Astrocyte (in vitro differentiated cells and primary cell): Measurements from ENCODE around the gene ACACB. TPM values are rescaled to one million over a fixed set of nuclear protein-coding genes. Genes with fewer than 3 reads are reported as not detected.

Experiments used
- DNase-seq: peaks from one replicate; pipeline ENCODE4 v3.0.0-alpha.2; 2010; ENCODE audit warnings: low read depth
- FAIRE-seq: peaks from 2 replicates; lab custom pipeline; 2011; peaks lifted over from hg19 to GRCh38; lab: Jason Lieb, UNC
- H2AFZ ChIP-seq: 2 replicates; pipeline ENCODE4 v1.6.0; 2012; ENCODE audit warnings: low read depth, low read length, inconsistent platforms
- H3K27ac ChIP-seq: 2 replicates; pipeline ENCODE4 v1.5.1; 2011; ENCODE audit warnings: low read depth, low read length, inconsistent platforms
- H3K27me3 ChIP-seq: 2 replicates; pipeline ENCODE4 v1.6.0; 2011; ENCODE audit warnings: low read length, inconsistent platforms; ENCODE audit not compliant: insufficient read depth
- H3K36me3 ChIP-seq: 2 replicates; pipeline ENCODE4 v1.5.1; 2011; ENCODE audit warnings: low read length, inconsistent platforms; ENCODE audit not compliant: insufficient read depth
- H3K4me1 ChIP-seq: 2 replicates; pipeline ENCODE4 v1.5.1; 2011; ENCODE audit warnings: low read length, inconsistent platforms; ENCODE audit not compliant: insufficient read depth
- H3K4me2 ChIP-seq: 2 replicates; pipeline ENCODE4 v1.6.0; 2012; ENCODE audit warnings: low read length, inconsistent platforms
- H3K4me3 ChIP-seq: 2 replicates; pipeline ENCODE4 v1.5.1; 2011; ENCODE audit warnings: low read depth, mild to moderate bottlenecking, low read length, inconsistent platforms; ENCODE audit not compliant: insufficient read depth
- H3K79me2 ChIP-seq: 2 replicates; pipeline ENCODE4 v1.6.0; 2012; ENCODE audit warnings: mild to moderate bottlenecking, low read length, inconsistent platforms; ENCODE audit not compliant: insufficient read depth
- H3K9ac ChIP-seq: 2 replicates; pipeline ENCODE4 v1.6.0; 2012; ENCODE audit warnings: mild to moderate bottlenecking, low read length, inconsistent platforms
- H3K9me3 ChIP-seq: 2 replicates; pipeline ENCODE4 v1.5.1; 2012; ENCODE audit warnings: low read depth, mild to moderate bottlenecking, low read length, inconsistent platforms; ENCODE audit not compliant: insufficient read depth
- H4K20me1 ChIP-seq: 2 replicates; pipeline ENCODE4 v1.6.0; 2012; ENCODE audit warnings: low read length, inconsistent platforms; ENCODE audit not compliant: insufficient read depth
- H3K27ac Mint-ChIP-seq: one replicate; pipeline ENCODE4 v1.8.0; 2021; ENCODE audit warnings: mild to moderate bottlenecking, mixed read lengths; ENCODE audit not compliant: unreplicated experiment
- H3K27me3 Mint-ChIP-seq: one replicate; pipeline ENCODE4 v1.8.0; 2021; ENCODE audit warnings: low read depth, mixed read lengths; ENCODE audit not compliant: unreplicated experiment
- H3K36me3 Mint-ChIP-seq: one replicate; pipeline ENCODE4 v1.8.0; 2021; ENCODE audit warnings: low read depth, mixed read lengths; ENCODE audit not compliant: unreplicated experiment
- H3K4me1 Mint-ChIP-seq: one replicate; pipeline ENCODE4 v1.8.0; 2021; ENCODE audit warnings: low read depth, mixed read lengths; ENCODE audit not compliant: unreplicated experiment
- H3K4me3 Mint-ChIP-seq: one replicate; pipeline ENCODE4 v1.8.0; 2021; ENCODE audit warnings: mild to moderate bottlenecking, moderate library complexity, mixed read lengths; ENCODE audit not compliant: unreplicated experiment
- H3K9me3 Mint-ChIP-seq: one replicate; pipeline ENCODE4 v1.8.0; 2021; ENCODE audit warnings: mild to moderate bottlenecking, mixed read lengths; ENCODE audit not compliant: unreplicated experiment
- EZH2 ChIP-seq: IDR thresholded peaks from 2 replicates; pipeline ENCODE4 v1.6.1; 2012; ENCODE audit warnings: mild to moderate bottlenecking, low read length, inconsistent platforms; ENCODE audit not compliant: insufficient read depth
- total RNA-seq: library from RNA; stranded (reverse); gene quantifications from 2 replicates; pipeline ENCODE4 v1.2.1, GENCODE V29; 2021
- TF ChIP-seq, protein P1 (sequence below): IDR thresholded peaks from 2 replicates; pipeline ENCODE4 v1.5.1; 2011; ENCODE audit warnings: low read depth, mild to moderate bottlenecking, inconsistent platforms, low read length, moderate library complexity; ENCODE audit not compliant: insufficient read depth

Gene ACACB
- total RNA-seq, 1 donor from 2014 or later = 3.9 TPM

DNA sequence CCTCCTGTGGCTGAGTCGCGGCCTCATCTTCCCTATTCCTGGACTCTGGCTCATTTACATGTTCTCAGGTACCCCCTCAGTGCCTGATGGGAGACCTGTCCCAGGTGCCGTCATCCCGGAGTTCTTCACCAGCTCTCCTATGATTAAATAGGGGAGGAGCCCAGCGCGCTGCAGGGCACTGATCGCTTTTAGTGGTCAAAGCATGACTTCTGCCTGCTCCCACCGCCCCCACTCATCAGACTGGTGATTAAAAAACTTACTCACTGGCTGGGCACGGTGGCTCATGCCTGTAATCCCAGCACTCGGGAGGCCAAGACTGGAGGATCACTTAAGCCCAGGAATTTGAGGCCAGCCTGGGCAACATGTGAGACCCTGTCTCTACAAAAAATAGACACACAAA lies 106.8 kb downstream of the ACACB start:
- Mint-ChIP-seq H3K27ac (no peak overlapping the region), H3K27me3 (peaks cover 6% of the 10 kb centered on the region), H3K36me3 (no peaks in the 10 kb centered on the region), H3K9me3 (no peaks in the 10 kb centered on the region), H3K4me3 (no peak overlapping the region), H3K4me1 (no peaks in the 10 kb centered on the region)
- H3K4me1 ChIP-seq = no peaks in the 10 kb centered on the region
- H2AFZ ChIP-seq = no peak overlapping the region
- TF ChIP-seq, protein P1, sequence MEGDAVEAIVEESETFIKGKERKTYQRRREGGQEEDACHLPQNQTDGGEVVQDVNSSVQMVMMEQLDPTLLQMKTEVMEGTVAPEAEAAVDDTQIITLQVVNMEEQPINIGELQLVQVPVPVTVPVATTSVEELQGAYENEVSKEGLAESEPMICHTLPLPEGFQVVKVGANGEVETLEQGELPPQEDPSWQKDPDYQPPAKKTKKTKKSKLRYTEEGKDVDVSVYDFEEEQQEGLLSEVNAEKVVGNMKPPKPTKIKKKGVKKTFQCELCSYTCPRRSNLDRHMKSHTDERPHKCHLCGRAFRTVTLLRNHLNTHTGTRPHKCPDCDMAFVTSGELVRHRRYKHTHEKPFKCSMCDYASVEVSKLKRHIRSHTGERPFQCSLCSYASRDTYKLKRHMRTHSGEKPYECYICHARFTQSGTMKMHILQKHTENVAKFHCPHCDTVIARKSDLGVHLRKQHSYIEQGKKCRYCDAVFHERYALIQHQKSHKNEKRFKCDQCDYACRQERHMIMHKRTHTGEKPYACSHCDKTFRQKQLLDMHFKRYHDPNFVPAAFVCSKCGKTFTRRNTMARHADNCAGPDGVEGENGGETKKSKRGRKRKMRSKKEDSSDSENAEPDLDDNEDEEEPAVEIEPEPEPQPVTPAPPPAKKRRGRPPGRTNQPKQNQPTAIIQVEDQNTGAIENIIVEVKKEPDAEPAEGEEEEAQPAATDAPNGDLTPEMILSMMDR = no peak
- TF ChIP-seq EZH2 = no peak
- no peak overlapping the region for H3K4me3 ChIP-seq
- no peak for FAIRE-seq
- no peaks in the 10 kb centered on the region for H3K27me3 ChIP-seq
- H4K20me1 ChIP-seq = no peaks in the 10 kb centered on the region
- H3K36me3 ChIP-seq = no peaks in the 10 kb centered on the region
- no peak overlapping the region for H3K4me2 ChIP-seq
- no peaks in the 10 kb centered on the region for H3K9me3 ChIP-seq
- H3K9ac ChIP-seq = no peak overlapping the region
- no peaks in the 10 kb centered on the region for H3K79me2 ChIP-seq
- no peak for DNase-seq
- no peak overlapping the region for H3K27ac ChIP-seq

DNA sequence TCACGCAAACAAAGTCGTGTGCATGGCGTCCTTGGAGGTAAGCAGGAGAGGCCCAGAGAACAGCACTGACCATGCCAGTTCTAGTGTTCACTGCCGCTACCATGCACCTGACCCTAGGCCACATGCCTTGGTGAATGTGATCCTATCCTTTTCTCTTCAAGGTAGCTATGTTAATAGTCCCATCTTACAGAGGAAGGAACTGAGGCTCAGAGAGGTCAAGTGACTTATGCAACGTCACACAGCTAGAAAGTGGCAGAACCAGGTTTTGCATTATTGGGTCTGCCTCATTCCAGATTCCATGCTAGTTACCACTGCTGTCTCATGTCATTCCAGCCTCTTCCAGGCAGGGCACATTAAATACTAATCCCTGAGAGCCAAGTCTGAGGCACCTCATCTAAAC lies 107.5 kb downstream of the ACACB start:
- no peak overlapping the region for H3K4me2 ChIP-seq
- H3K36me3 Mint-ChIP-seq = no peaks in the 10 kb centered on the region
- TF ChIP-seq, protein P1 = no peak
- no peak for TF ChIP-seq EZH2

DNA sequence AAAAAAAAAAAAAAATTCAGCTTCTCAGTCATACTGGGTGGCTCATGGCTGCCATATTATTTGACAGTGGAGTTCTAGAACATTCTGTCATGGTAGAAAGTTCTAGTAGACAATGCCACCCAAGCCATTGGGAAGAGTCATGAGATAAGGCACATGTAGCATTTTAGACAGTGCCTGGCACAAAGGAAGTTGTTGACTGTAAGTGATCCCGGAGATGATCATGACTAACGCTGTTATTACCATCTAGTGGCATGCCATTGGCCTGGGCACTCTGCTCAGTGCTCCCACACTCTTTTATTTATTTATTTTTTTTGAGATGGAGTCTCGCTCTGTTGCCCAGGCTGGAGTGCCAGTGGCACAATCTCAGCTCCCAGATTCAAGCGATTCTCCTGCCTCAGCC lies 112.3 kb downstream of the ACACB start:
- Histone ChIP-seq H4K20me1 (no peaks in the 10 kb centered on the region), H3K36me3 (no peaks in the 10 kb centered on the region), H3K4me1 (no peaks in the 10 kb centered on the region), H3K9me3 (no peaks in the 10 kb centered on the region), H3K4me3 (no peak overlapping the region), H2AFZ (no peak overlapping the region), H3K9ac (no peak overlapping the region), H3K79me2 (no peaks in the 10 kb centered on the region), H3K4me2 (no peak overlapping the region), H3K27me3 (no peaks in the 10 kb centered on the region), H3K27ac (no peak overlapping the region)
- no peaks in the 10 kb centered on the region for H3K4me1 Mint-ChIP-seq
- peaks cover 5% of the 10 kb centered on the region for H3K27me3 Mint-ChIP-seq
- TF ChIP-seq, protein P1 = no peak
- no peak for TF ChIP-seq EZH2
- H3K9me3 Mint-ChIP-seq = no peaks in the 10 kb centered on the region
- DNase-seq = no peak
- no peak overlapping the region for H3K4me3 Mint-ChIP-seq
- H3K27ac Mint-ChIP-seq = no peak overlapping the region
- no peaks in the 10 kb centered on the region for H3K36me3 Mint-ChIP-seq
- FAIRE-seq = no peak

More for the DNA sequence above, 107.5 kb downstream of the ACACB start:
- H3K4me3 Mint-ChIP-seq = no peak overlapping the region
- no peak overlapping the region for H3K27ac Mint-ChIP-seq
- Histone ChIP-seq H4K20me1 (no peaks in the 10 kb centered on the region), H3K79me2 (no peaks in the 10 kb centered on the region), H3K36me3 (no peaks in the 10 kb centered on the region), H3K27me3 (no peaks in the 10 kb centered on the region), H3K27ac (no peak overlapping the region), H3K4me3 (no peak overlapping the region), H2AFZ (no peak overlapping the region), H3K4me1 (no peaks in the 10 kb centered on the region), H3K9ac (no peak overlapping the region), H3K9me3 (no peaks in the 10 kb centered on the region)
- peaks cover 6% of the 10 kb centered on the region for H3K27me3 Mint-ChIP-seq
- FAIRE-seq (no peak), DNase-seq (no peak)
- H3K9me3 Mint-ChIP-seq = no peaks in the 10 kb centered on the region
- no peaks in the 10 kb centered on the region for H3K4me1 Mint-ChIP-seq
